K562 (cell line): ENCODE data around the gene OMA1. TPM values are rescaled to one million over a fixed set of nuclear protein-coding genes. Genes with fewer than 3 reads are reported as not detected.

ENCODE experiments used
- ATAC-seq: fragments of 200-7000 bp; cut with Tn5 transposase; 3 replicates; pipeline ENCODE4 v1.9.1; 2020; ENCODE audit warnings: moderate library complexity
- BruUV-seq: library from RNA; stranded (reverse); fragments of 400-500 nt; replicated peaks from 2 replicates; lab custom pipeline; 2021; lab: Mats Ljungman, UMichigan
- CTCF ChIA-PET: fragments of 300-600 bp; formaldehyde crosslinking; extraction: SDS; loops from one replicate; lab custom pipeline; 2021; ENCODE audit warnings: low intra/inter-chr PET ratio; lab: Yijun Ruan, JAX
- POLR2A ChIA-PET: fragments of 300-600, 350-650 bp; sonication (Branson Sonifier 250); formaldehyde crosslinking; extraction: SDS; loops from one replicate; lab custom pipeline; 2021; ENCODE audit warnings: antibody characterized with exemption, inconsistent platforms; lab: Yijun Ruan, JAX
- DNase-seq, 4 experiments: peaks; one replicate each; pipeline versions ENCODE4 v3.0.0 to v3.0.0-alpha.2; 2011 to 2018; ENCODE audit warnings: low spot score in 3 of 4, mixed read lengths in 3 of 4; ENCODE audit errors: extremely low read depth in 1 of 4
- FAIRE-seq: peaks from 2 replicates; lab custom pipeline; 2011; peaks lifted over from hg19 to GRCh38; lab: Jason Lieb, UNC
- H2AFZ ChIP-seq: 2 replicates; pipeline ENCODE4 v1.6.0; 2011; ENCODE audit warnings: low read depth, low read length, control low read depth, inconsistent platforms
- H3K27ac ChIP-seq: fragments of 200-600 bp; 3 replicates; pipeline ENCODE4 v1.8.0; 2011; ENCODE audit warnings: low read depth, mild to moderate bottlenecking, control low read depth, inconsistent platforms, low read length, moderate library complexity, mixed read lengths; ENCODE audit errors: extremely low read depth
- H3K27me3 ChIP-seq, 2 experiments: fragments of 300-600 bp in 1 of 2; 2 replicates in 1 of 2; 3 replicates in 1 of 2; pipeline versions ENCODE4 v1.6.0 to v1.8.0; 2011; ENCODE audit warnings: inconsistent platforms in 2 of 2, low read length in 2 of 2, mild to moderate bottlenecking in 1 of 2, mixed read lengths in 1 of 2, moderate library complexity in 1 of 2; ENCODE audit not compliant: control insufficient read depth in 2 of 2, insufficient read depth in 2 of 2
- H3K36me3 ChIP-seq: fragments of 300-600 bp; 3 replicates; pipeline ENCODE4 v1.8.0; 2011; ENCODE audit warnings: mild to moderate bottlenecking, low read length, inconsistent platforms; ENCODE audit not compliant: control insufficient read depth, insufficient read depth
- H3K4me1 ChIP-seq, 2 experiments: fragments of 200-600 bp in 1 of 2; replicated peaks in 1 of 2; 2 replicates in 1 of 2; 3 replicates in 1 of 2; pipeline versions ENCODE4 v1.5.1 to v1.8.0; 2011; ENCODE audit warnings: inconsistent platforms in 2 of 2, low read length in 2 of 2, mild to moderate bottlenecking in 1 of 2, mixed read lengths in 1 of 2, moderate library complexity in 1 of 2; ENCODE audit not compliant: control insufficient read depth in 2 of 2, insufficient read depth in 2 of 2
- H3K4me2 ChIP-seq: 2 replicates; pipeline ENCODE4 v1.6.1; 2011; ENCODE audit warnings: low read length, control low read depth, inconsistent platforms, mixed read lengths; ENCODE audit not compliant: insufficient read depth
- H3K4me3 ChIP-seq: fragments of 200-600 bp; sonication (generic), shearing (Covaris generic); 2 replicates; pipeline ENCODE4 v1.5.1; 2016; ENCODE audit warnings: control low read depth, inconsistent platforms
- H3K79me2 ChIP-seq: fragments of 200-600 bp; 3 replicates; pipeline ENCODE4 v1.8.0; 2011; ENCODE audit warnings: low read length, inconsistent platforms; ENCODE audit not compliant: control insufficient read depth, insufficient read depth
- H3K9ac ChIP-seq, 2 experiments: 2 replicates each; pipeline versions ENCODE4 v1.6.0 to v1.6.1; 2011; ENCODE audit warnings: low read depth in 2 of 2, low read length in 2 of 2, control low read depth in 1 of 2, inconsistent platforms in 1 of 2, mild to moderate bottlenecking in 1 of 2, mixed read lengths in 1 of 2; ENCODE audit not compliant: insufficient read depth in 1 of 2
- H3K9me1 ChIP-seq: one replicate; pipeline ENCODE4 v1.6.0; 2011; ENCODE audit warnings: inconsistent platforms, mild to moderate bottlenecking, low read length, moderate library complexity; ENCODE audit not compliant: control insufficient read depth, insufficient read depth
- H3K9me3 ChIP-seq: replicated peaks from 2 replicates; pipeline ENCODE4 v1.5.1; 2011; ENCODE audit warnings: low read depth, low read length, inconsistent platforms; ENCODE audit not compliant: control insufficient read depth, insufficient read depth
- H4K20me1 ChIP-seq: replicated peaks from 2 replicates; pipeline ENCODE4 v1.6.1; 2011; ENCODE audit warnings: low read length, inconsistent platforms, mixed read lengths; ENCODE audit not compliant: control insufficient read depth, insufficient read depth
- CREB5 ChIP-seq: fragments of 250-450 bp; sonication (Bioruptor Pico); IDR thresholded peaks from 2 replicates; pipeline ENCODE4 v1.5.0; 2020; ENCODE audit warnings: mild to moderate bottlenecking
- HDAC1 ChIP-seq, 2 experiments: fragments of 450-650 bp; IDR thresholded peaks; 2 replicates each; pipeline ENCODE4 v1.6.1; 2016 to 2017; ENCODE audit warnings: inconsistent platforms in 1 of 2, mild to moderate bottlenecking in 1 of 2, moderate library complexity in 1 of 2
- MECOM ChIP-seq: fragments of 250-450 bp; sonication (Bioruptor Pico); IDR thresholded peaks from 2 replicates; pipeline ENCODE4 v1.8.0; 2022; ENCODE audit warnings: inconsistent platforms
- MEF2A ChIP-seq: IDR thresholded peaks from 2 replicates; pipeline ENCODE4 v1.6.1; 2011; ENCODE audit warnings: low read depth, mild to moderate bottlenecking, low read length, moderate library complexity; ENCODE audit not compliant: control insufficient read depth
- NCOA1 ChIP-seq: fragments of 450-650 bp; IDR thresholded peaks from 2 replicates; pipeline ENCODE4 v1.6.1; 2016; ENCODE audit warnings: low read depth
- PBX2 ChIP-seq, 2 experiments: IDR thresholded peaks in 1 of 2; conservative IDR thresholded peaks in 1 of 2; 2 replicates each; pipeline ENCODE4 v1.6.1; 2016; ENCODE audit warnings: low read depth in 2 of 2, mild to moderate bottlenecking in 1 of 2, missing compliant biosample characterization in 1 of 2, missing genetic modification characterization in 1 of 2, moderate library complexity in 1 of 2
- WGBS: fragments of 100-300 bp; shearing (Covaris generic); methylation state at CpG from one replicate; pipeline ENCODE4 v1.1.6; 2016; ENCODE audit warnings: low coverage, mixed read lengths; ENCODE audit not compliant: insufficient coverage; ENCODE audit errors: missing lambda C conversion rate; 5-methylcytosine and 5-hydroxymethylcytosine counted together
- in situ Hi-C: fragments of 300-500 bp; cut with MboI; formaldehyde crosslinking; loops from 4 replicates; pipeline ENCODE4 v1.15.0; 2018; ENCODE audit warnings: inconsistent platforms, mixed read lengths
- intact Hi-C: fragments of 100-400 bp; cut with micrococcal nuclease; formaldehyde crosslinking; loops from 2 replicates; pipeline ENCODE4 v1.14.2; 2022
- polyA plus RNA-seq, 8 experiments: library from polyadenylated mRNA; depleted of rRNA in 4 of 8; stranded (reverse) in 5 of 8; unstranded in 3 of 8; fragments of >200 nt; fragmentation: Nextera tagmentation in 2 of 8; fragmentation: Illumina TruSeq in 1 of 8; extraction: Ambion mirVana in 2 of 8; extraction: Trizol in 1 of 8; gene quantifications; 2 replicates each; pipeline versions ENCODE4 v1.2.1 to v1.2.3, GENCODE V29; 2011 to 2014; ENCODE audit warnings: inconsistent platforms in 1 of 8, missing spikeins in 1 of 8
- total RNA-seq, 7 experiments: library from RNA; depleted of rRNA in 6 of 7; stranded (reverse); fragments of >200 nt in 6 of 7; fragmentation: Illumina TruSeq in 2 of 7; extraction: Trizol in 2 of 7; gene quantifications; 2 replicates each; pipeline versions ENCODE4 v1.2.1 to v1.2.3, GENCODE V29; 2011 to 2021; ENCODE audit warnings: low replicate concordance in 1 of 7

OMA1 gene
- total and polyA plus RNA-seq, 9 of the 15 experiments (the other 6 are each of a cell fraction or from before 2014, with no cell fraction given): 16.6 to 51.5 (median 33.5) TPM

GRCh38 chr1:58573705-58574591, 27.4 kb upstream of the OMA1 start:
- Histone ChIP-seq H3K79me2 (no peaks in the 10 kb centered on the region), H3K4me1 (peaks cover 0 to 11% of the 10 kb centered on the region in 2 experiments; a peak in 1 of 5 replicates), H4K20me1 (no peaks in the 10 kb centered on the region), H2AFZ (no peak overlapping the region), H3K36me3 (no peaks in the 10 kb centered on the region), H3K4me3 (no peak overlapping the region), H3K4me2 (no peak overlapping the region), H3K27ac (no peak overlapping the region), H3K9me1 (no peaks in the 10 kb centered on the region), H3K9me3 (no peaks in the 10 kb centered on the region), H3K9ac (no peak overlapping the region), H3K27me3 (peaks cover 6 to 8% of the 10 kb centered on the region in 2 experiments; a peak in 2 of 5 replicates)
- CTCF ChIA-PET: no interaction called here
- ATAC-seq (no peak; the same call in 2 of the 3 replicates), FAIRE-seq (peak; percentile 65), DNase-seq (no peak)
- intact Hi-C loops: no loop called here
- POLR2A ChIA-PET: interaction anchor here (0.6 to 1.6 kb wide), 4 partner anchors 10 to 103 kb away, joined by 3 read pairs; no protein-coding TSS in a partner anchor
- 9% methylated on average over 4 of the region's 4 CpGs for WGBS
- no peak for TF ChIP-seq NCOA1
- in situ Hi-C loops: no loop called here
- BruUV-seq: no TSS peak

GRCh38 chr1:58573138-58573537, 26.6 kb upstream of the OMA1 start:
- Histone ChIP-seq H3K9ac (no peak overlapping the region), H3K9me3 (no peaks in the 10 kb centered on the region), H3K36me3 (no peaks in the 10 kb centered on the region), H3K4me1 (peaks cover 0 to 11% of the 10 kb centered on the region in 2 experiments; a peak in 1 of 5 replicates), H3K79me2 (no peaks in the 10 kb centered on the region), H3K4me2 (no peak overlapping the region), H4K20me1 (no peaks in the 10 kb centered on the region), H3K27ac (no peak overlapping the region), H3K27me3 (peaks cover 6 to 8% of the 10 kb centered on the region in 2 experiments; a peak in 2 of 5 replicates), H3K4me3 (no peak overlapping the region), H2AFZ (no peak overlapping the region), H3K9me1 (no peaks in the 10 kb centered on the region)
- in situ Hi-C loops (no loop called here), intact Hi-C loops (no loop called here)
- no peak for DNase-seq
- TF ChIP-seq CREB5 (CRISPR knock-in tag) (no peak), HDAC1 (IDR thresholded peaks at IDR 0.05) (no peak), PBX2 (CRISPR knock-in tag; IDR thresholded peaks at IDR 0.05; ENCODE audit: low read depth) (no peak), PBX2 (tag; conservative IDR thresholded peaks at IDR 0.05; ENCODE audit: low read depth) (no peak), MECOM (CRISPR knock-in tag) (no peak), MEF2A (no peak)
- BruUV-seq: no TSS peak
- CTCF ChIA-PET: no interaction called here
- 6% methylated on average over 2 of the region's 2 CpGs for WGBS
- no peak for ATAC-seq
- no peak for FAIRE-seq
- POLR2A ChIA-PET: interaction anchor here (0.6 to 1.6 kb wide), 3 partner anchors 10 to 496 kb away, joined by 3 read pairs; no protein-coding TSS in a partner anchor
